Measurements from ENCODE around the gene CITED1.
"Not testable (repeated sequence)": the region's sequence is repeated elsewhere in the genome, so short reads cannot be mapped to it uniquely, and the experiment has no call there.

Gene CITED1, protein sequence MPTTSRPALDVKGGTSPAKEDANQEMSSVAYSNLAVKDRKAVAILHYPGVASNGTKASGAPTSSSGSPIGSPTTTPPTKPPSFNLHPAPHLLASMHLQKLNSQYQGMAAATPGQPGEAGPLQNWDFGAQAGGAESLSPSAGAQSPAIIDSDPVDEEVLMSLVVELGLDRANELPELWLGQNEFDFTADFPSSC

DNA sequence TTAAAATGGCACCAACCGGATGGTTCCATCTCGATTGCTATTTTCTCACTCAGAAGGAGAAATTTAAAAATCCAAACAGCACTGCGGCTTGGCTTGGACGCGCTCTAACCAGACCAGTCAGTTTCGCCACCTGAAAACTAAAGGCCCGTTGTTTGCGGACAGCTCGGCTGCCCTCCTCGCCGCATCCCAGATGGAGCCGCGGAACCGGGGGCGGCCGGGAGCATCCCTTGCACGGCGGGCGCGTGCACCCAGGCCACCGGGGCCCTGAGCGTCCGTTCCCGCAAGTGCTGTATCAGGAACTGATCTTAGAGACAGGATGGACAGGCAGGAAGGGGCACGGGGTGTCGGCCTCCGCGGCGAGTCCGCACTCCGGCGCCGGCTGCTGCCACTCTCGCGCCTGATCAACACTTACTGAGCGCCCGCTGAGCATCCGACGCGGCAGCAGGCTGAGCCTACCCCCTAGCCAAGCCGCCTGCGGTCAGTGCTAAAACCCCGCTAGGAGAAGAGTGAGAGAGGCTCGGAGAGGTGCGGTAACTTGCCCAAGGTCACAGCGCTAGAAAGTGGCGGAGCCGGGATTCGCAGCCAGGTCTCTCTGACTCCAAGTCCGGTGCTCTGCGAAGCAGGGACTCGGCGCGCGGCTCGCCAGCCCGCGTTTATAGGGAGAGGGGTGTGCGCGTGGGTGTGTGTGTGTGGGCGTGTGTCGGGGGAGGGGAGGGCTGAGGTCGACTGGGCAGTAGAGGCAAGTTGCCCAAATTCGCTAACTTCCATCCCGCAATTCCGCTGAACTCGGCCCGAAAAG is at the start of gene CITED1:
Gene CITED1, minus strand, starts transcription at position 629 of the 799 bp plus-strand sequence. CDS start 3,045 bp downstream, outside the sequence.
- peak in 4 of 56 donors; percentile 1 to 18 (median 6) for DNase-seq

DNA sequence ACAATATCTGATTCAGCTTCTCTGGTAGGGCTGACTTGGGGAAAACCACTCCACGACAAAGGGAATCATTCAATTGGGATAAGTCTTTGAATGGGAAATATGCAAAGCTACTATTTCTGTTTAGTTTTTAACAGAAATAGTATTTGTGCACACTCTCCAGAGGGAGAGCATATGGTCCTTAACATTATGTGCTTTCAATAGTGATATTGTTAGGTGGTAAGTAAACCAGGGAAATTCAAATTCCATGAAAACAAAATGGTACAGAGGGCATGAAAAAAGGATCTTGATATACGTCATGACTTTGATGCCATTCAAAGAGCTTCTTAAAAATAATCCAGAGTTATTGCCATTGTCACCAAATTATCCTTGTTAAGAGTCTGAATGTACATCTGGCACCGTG is 47.1 kb upstream of the CITED1 start:
- DNase-seq, result no peak

DNA sequence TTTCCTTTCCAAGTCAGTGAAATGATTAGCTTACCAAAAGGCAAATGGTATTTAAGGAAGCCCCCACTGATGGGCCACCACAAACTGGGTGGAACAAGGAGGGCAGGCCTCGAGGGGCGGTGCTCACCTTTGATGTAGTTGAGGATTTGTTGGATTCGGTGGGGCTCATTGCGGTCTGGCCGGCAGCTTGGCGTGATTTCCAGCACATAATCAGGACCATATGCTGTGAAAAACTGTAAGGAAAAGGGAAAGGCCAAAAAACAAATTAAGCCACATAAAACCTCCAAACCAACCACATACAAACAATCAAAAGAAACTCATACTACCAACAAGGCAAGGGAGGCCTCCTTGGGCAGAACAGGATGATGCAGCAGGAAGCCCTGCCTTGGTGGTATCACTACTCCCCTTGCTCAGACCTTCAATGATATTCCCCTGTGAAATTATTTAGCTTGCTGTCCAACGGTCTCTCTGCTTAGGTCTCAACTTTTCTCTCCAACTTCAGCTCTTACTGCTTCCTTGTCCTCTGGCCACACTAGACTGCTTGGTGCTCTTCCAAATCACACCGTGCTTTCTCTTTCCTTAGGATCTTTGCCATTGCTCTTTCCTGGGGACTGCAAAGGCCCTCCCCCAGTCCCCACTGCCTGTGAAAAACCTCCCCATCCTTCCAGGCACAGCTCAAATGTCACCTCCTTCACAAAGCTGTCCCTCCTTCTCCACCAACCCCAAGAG is 46.1 kb upstream of the CITED1 start:
- no peak for DNase-seq

DNA sequence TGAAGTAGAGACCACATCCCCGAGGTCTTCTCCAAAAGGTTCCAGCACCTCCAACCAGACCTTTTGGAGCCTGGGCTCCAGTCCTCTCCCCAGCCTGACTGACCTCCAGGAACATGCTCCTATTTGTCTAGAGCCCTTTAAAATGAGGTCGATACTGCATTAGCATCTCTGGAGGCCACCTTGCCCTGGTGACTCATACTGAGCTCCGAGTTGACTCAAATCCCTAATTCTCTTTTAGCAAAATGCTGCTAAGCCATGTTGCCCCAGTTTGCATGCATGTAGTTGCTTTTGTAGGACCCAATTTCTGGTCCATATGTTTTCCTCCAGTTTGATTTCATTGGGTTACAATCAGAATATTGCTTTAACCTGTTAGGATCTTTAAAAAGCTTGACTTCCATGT is 43.5 kb upstream of the CITED1 start:
- DNase-seq, result no peak

DNA sequence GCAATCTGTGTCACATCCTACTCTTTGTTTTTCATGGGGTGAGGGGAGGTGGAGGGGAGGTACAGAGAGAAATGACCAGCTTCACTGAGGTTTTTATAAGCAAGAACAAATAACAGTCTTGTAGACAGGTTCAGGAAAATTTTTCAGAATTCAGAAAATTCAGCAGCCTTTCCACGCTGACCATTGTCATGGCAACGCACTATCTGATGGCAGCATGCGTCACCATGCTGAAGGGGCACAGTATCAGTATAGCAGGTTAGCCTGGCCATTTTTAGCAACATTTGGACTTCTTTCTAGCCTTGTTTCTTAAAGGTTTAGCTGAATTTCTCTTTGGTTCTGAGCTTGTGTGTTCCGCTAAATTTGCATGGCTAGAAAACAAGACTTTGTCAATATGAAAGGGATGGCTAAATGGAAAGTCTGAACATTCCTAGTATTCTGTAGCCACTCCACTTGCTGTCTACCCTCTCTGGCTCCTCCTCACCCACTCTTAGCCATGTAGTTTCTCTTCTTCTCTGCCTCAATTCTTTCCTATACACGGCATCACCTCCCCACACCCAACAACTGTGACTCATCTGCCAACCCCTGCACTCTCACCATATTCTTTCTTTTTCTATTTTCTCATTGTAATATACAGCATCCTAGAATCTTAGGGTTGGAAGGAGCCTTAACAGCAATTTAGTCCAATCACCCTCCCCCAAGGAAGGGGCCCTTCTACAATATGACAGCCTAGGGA is 42.7 kb upstream of the CITED1 start:
- peak in 2 of 56 donors; percentile 0 to 13 for DNase-seq

DNA sequence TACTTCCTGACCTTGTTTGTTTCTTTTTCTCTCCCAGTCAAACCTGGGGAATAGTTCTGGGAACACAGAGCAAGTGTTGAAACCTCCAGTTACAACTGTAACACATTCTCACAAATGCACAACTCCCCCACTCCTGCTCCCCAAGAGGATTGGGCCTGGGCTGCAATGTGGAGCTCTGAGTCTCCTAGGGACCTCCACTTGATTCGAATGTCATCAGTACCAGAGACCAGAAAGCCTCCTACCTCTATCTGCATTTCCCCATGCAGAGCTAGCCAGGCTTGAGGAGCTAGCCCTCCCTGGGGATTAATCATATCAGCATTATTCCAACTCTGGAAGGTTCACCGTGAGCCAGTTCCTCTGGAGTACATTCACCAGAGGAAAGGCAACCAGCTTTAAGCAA is 41.7 kb upstream of the CITED1 start:
- DNase-seq, result no peak

DNA sequence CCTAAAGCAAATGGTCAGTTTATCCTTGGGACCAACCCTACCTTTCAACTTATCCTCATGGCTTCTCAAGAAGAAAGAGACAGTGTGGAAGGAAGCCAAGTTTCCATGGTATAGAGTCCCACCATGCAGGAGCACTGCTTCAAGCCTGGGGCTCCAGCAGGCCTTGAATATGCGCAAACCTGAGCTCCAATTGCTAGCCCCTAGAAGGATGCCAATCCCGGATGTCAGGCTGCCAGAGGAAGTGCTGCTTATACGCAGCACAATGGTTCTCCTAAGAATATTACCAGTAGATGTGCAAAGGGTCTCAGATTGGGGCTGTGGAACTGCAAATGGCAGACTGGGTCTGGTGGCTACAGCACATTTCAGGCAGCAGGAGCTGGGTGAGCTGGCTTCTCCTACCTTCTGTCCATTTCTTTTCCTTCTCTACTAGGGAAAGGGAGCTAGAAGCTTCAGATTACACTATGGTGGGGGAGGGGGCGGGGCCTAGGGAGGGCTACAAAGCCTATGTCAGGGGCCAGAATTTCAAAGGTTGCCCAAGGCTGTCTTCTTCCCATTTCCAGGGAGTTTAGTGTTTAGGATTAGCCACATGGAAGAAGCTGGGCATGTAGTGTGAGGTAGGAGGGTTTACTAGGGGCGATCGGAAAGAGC is 40.7 kb upstream of the CITED1 start:
- no peak for DNase-seq

DNA sequence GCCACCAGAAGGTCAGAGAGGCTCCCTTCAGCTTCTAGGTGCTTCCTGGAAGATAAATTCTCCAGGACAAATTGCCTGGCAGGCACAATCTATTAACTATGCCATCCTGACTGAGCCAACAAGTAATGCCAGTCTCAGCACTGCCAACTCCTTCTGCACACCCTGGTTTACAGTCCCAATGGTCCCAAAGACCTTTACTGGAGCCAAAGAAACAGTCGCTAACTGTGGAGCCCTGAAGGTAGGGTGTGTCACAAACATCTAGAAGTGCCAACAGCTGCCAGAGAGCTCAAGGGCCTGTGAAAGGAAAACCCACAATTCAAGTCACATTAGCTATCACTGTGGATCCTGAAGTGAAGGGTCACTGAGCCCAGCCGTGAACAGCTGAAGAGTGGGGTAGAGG is 34.9 kb upstream of the CITED1 start:
- peak in 1 of 56 donors; percentile 0 for DNase-seq

DNA sequence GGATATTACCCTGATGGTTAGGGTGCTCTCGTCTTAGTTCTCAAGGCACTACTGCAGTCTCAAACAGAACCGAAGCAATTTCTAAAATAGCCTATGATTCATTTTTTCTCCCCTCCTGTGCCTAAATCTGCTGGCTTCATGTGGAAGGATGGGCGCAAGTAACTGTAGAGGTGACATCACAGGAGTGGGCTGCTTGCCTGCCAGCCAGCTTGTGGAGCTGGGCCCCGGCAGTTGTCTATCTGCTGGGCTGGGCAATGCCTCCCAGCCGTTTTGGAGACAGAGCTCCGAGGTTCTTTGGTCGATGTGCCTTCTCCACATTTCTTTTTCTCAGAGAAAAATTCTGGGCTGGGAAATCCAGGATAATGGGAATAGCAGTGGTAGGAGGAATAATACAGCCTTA is 34.3 kb upstream of the CITED1 start:
- DNase-seq, result peak in 1 of 56 donors; percentile 0

DNA sequence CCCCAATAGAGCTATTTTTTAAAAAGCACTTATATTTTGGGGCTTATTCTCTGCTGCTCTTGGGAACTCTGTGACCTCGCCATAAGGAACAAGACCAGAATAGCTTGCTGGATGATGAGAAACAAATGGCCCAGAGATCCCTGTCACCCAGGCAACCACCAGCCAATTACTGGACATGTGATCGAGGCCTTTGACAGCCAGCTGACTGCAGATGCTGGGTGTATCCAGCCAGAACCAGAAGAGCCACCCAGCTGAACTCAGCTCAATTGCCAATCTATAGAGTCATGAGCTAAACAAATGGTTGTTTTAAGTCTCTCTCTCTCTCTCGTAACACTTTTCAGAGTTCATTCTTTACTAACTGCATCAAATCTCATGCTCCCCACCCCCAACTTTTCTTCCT is 24.4 kb upstream of the CITED1 start:
- DNase-seq, result no peak

DNA sequence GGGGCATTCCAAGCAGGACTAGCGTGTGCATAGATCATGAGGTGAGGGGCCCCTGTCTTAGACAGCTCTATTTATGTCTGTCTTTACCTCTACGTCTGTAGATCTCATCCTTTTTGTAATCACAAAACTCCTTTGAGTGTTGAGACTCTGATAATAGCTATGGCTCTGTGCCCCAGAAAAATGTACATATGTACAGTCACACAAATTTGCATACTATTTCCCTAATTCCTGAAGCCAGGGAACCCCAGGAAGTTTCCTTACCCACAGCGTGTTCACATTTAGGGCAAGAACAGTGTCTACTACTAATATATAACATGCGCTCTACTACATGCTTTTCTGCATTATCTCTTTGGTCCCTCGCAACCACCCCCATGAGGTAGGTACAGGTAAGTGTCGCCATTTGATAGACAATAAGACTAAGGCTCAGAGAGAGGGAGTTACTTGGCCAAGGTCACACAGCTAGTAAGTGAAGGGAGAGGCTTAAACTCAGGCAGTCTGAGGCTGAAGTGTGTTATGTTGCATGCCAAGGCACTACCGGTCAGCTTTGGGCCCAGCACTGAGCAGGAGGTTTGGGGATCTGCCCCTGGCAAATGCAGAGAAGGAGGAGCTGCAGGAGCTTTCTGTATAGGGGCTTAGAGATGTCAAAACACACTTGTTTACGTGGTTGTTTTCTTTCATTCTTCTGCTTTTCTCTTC is 21.0 kb upstream of the CITED1 start:
- DNase-seq, result no peak

DNA sequence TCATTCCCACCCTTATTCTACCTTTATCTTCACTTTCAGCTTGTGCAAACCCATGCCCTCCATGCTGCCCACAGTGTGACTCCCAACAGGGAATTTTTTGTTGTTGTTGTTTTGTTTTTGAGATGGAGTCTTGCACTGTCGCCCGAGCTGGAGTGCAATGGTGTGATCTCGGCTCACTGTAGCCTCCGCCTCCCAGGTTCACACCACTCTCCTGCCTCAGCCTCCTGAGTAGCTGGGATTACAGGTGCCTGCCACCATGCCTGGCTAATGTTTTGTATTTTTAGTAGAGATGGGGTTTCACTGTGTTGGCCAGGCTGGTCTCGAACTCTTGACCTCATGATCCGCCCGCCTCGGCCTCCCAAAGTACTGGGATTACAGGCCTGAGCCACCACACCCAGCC is 13.9 kb upstream of the CITED1 start:
- DNase-seq, result not testable (repeated sequence)

DNA sequence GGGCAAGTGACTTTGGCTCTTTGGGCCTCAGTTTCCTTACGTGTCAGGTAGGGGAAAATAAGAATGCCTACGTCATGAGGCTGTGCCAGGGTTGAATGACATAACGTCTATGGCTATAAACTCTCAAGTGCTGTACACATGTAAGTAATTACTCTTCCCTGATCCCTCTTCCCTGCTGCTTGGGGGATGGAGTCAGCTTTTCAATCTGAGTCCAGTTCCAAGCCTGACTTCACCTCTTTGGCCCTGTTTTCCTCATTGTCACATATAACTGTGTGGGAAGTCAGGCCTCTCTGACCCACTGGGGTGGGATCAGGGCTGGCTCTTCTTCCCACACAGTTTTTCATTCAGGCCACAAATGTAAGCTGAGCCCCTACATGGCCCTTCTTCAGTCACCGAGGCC is 11.4 kb upstream of the CITED1 start:
- DNase-seq, result no peak

DNA sequence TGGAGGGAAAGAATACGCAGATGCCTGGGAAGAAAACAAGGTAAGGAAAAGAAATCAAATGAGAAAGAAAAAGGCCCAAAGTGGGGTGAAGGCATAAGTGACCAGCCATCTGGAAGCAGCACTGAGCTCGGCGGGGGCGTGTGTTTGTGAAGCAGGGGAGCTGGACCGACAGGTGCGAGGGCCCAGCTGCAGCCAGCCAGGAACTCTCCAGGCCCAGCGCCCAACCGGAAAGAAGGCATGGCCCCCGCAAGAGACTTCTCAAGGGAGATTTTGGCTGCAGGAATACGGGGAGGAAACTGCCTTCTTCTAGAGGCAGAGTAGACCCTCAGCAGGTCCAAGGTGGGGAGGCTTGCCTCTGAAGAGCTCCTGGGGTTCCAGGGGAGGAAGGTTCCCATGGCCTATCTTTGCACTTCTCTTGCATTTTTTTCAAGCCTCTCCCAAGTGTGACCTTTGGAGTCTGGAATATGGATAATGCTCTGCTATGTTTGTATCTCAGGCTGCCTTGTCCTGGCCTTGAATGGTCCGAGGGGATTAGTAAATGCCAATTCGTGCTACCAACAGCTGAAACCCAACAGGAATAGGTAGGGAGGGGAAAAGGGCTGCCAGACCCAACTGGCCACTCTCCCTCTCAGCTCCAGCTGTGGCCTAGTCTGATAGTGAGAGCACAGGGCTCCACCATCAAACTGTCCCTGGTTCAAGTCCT is 10.8 kb upstream of the CITED1 start:
- no peak for DNase-seq

DNA sequence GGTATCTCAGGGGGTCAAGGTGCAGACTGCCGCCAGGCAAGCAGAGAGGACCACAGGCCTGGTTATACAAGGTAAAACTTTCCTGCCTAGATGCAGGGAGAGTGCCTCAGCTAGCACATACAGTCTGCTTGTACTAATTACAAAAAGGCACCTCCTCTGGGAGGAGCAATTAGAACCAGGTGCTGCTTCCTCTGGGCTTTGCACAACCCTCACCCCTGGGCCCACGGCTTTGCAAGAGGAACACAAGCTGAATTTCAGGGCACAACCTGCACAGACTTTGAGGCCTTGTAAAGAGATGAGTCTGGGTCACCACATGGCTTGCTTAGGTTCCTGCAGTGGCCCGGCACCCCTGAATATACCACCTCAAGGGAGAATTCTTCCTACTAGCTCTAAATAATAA is 9.2 kb upstream of the CITED1 start:
- no peak for DNase-seq

DNA sequence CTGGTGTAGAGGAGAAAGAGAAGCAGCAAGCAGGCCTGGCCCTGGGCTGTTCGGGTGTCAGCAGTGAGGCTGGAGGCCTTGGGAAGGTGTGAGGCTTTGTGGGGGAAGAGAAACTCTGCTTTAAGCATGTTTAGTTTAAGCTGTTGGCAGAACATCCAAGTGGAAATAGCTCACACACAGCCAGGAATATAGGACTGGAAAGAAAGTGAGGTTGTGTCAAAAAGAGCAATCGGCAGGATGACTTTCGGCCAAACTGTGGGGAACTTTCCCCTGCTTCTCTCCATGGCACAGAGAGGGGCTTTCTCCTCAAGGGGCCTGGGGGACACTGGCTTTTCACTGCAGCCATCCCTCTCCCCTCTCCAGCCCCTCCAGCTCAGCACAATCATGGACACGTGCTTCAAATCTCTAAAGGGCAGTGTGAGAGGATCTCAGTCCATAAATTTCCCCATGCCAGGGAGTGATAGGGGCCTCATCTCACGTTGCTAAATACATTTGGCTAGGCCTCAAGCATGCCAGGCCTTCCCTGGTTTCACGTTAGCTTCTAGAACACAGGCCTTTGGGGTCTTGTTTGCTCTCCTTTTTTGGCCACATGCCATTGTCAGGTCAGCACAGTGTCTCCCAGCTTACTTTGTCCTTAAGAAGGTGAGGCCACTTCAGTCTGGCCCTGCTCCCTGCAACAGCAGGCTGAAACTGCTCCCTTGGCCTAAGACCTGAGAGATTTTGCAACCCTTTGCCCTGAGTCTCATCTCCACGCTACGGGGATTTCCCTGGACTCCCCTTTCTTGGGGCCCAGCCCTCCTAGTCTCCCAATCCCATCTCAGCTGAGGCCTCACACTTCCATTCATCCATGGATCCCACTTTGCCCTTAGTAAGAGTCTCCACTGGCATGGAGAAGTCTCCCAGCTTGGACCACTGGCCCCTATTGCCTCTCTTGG is 8.3 kb upstream of the CITED1 start:
- DNase-seq, result no peak

DNA sequence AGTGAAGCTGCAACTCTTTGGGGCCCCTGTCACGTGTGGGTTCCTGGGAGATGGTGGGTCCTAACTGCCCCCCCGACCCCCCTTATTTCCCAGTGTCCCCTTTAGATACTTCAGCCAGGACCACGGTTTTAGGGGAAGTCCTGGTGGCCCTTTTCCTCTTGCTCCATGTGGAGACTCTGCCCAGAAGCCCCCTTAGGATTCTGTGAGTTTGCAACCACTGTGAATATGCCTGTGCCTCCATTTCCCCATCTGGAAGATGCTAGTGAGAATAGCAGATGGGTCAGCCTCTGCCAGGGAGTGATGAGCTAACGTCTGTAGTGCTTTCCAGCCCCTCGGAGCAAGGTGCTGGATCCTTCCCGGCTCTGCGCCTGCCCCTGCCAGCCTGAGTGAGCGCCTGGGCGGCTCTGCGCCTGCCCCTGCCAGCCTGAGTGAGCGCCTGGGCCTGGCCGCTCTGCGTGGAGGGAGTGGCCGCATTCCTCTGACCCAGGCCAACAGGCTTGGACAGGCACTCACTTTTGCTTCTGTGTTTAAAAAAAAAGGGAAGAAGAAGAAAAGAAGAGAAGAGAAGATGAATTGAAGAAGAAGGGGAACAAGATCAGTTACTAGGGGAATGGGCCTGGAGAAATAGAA is 6.7 kb upstream of the CITED1 start:
- DNase-seq, result no peak
